Measurements from ENCODE around the gene LAMA5. TPM values are rescaled to one million over a fixed set of nuclear protein-coding genes. Genes with fewer than 3 reads are reported as not detected.

LAMA5 gene
- total and polyA plus RNA-seq, 2 of the 8 experiments (the other 6 are each of a cell fraction or from before 2014, with no cell fraction given) = 34.4 to 225 TPM

- Histone ChIP-seq H3K36me3 (ENCODE audit: control insufficient read depth in 2 of 4, insufficient read depth in 4 of 4, low read length in 3 of 4) (no peaks in the 10 kb centered on the region), H4K8ac (ENCODE audit: extremely low read depth, insufficient read depth, low read length) (no peak overlapping the region), H2BK15ac (ENCODE audit: low read length) (no peak overlapping the region), H3K27ac (ENCODE audit: low read depth, low read length) (no peak overlapping the region), H3K14ac (ENCODE audit: insufficient read length) (no peak overlapping the region), H2AFZ (ENCODE audit: low read length) (no peak overlapping the region), H3K56ac (replicated peaks; ENCODE audit: insufficient read length, low read depth, low read length) (no peak overlapping the region), H2BK20ac (ENCODE audit: low read length) (no peak overlapping the region), H4K91ac (replicated peaks; ENCODE audit: insufficient read length, low read length) (no peak overlapping the region), H4K5ac (ENCODE audit: insufficient read length, low read depth, low read length) (no peak overlapping the region), H3K9me3 (ENCODE audit: insufficient read depth in 2 of 2, low read depth in 1 of 2, low read length in 1 of 2) (no peaks in the 10 kb centered on the region), H2BK120ac (replicated peaks; ENCODE audit: low read depth, low read length) (no peak overlapping the region), H3K79me2 (ENCODE audit: control insufficient read depth in 1 of 2, insufficient read depth in 2 of 2, low read length in 2 of 2) (no peaks in the 10 kb centered on the region; a peak in 1 of 4 replicates), H3K4me3 (ENCODE audit: extremely low read depth in 1 of 4, insufficient read depth in 2 of 4, low read depth in 3 of 4, low read length in 4 of 4) (no peak overlapping the region), H2BK12ac (ENCODE audit: low read depth, low read length) (no peak overlapping the region), H2BK5ac (ENCODE audit: low read depth, low read length) (no peak overlapping the region), H3K18ac (ENCODE audit: extremely low read depth, low read length) (no peak overlapping the region), H3K9ac (replicated peaks in 1 of 4; ENCODE audit: extremely low read depth in 1 of 4, low read depth in 3 of 4, low read length in 3 of 4) (no peak overlapping the region), H3K4me1 (replicated peaks in 1 of 4; ENCODE audit: control insufficient read depth in 3 of 4, insufficient read depth in 4 of 4, low read length in 3 of 4) (peaks cover 0 to 23% (median 11%) of the 10 kb centered on the region in 4 experiments; a peak in 6 of 7 replicates), H3K4me2 (ENCODE audit: insufficient read depth in 1 of 2, low read depth in 2 of 2, low read length in 2 of 2) (no peak overlapping the region), H3K23ac (ENCODE audit: insufficient read length) (no peak overlapping the region), H3K27me3 (replicated peaks in 1 of 4; ENCODE audit: control insufficient read depth in 3 of 4, extremely low read depth in 1 of 4, insufficient read depth in 3 of 4, low read length in 3 of 4) (peaks cover 0 to 5% (median 1%) of the 10 kb centered on the region in 4 experiments; a peak in 2 of 7 replicates), H4K20me1 (replicated peaks in 1 of 2; ENCODE audit: control insufficient read depth in 1 of 2, insufficient read depth in 2 of 2, low read length in 2 of 2) (peaks cover 0 to 20% of the 10 kb centered on the region in 2 experiments), H3K4ac (replicated peaks; ENCODE audit: insufficient read length, low read depth, low read length) (no peak overlapping the region), H3K79me1 (ENCODE audit: low read depth, low read length) (no peaks in the 10 kb centered on the region; the same call in 1 of the 2 replicates), H2AK5ac (ENCODE audit: low read depth, low read length) (no peak overlapping the region), H3K23me2 (ENCODE audit: low read depth, low read length) (no peaks in the 10 kb centered on the region; the same call in 1 of the 2 replicates)
- WGBS, 2 experiments (ENCODE audit: extremely low coverage in 1 of 2, insufficient coverage in 1 of 2, insufficient read length in 1 of 2, insufficient replicate concordance in 2 of 2, low coverage in 1 of 2, low lambda C conversion rate in 2 of 2, missing lambda C conversion rate in 1 of 2) = 88% methylated on average over 13 of the region's 13 CpGs; no CpG with 5 or more reads in 1 of the 2 experiments
- FAIRE-seq (no peak), DNase-seq (ENCODE audit: low read depth in 1 of 2, low spot score in 2 of 2) (no peak)
- no peak for TF ChIP-seq MAFK (IDR thresholded peaks at IDR 0.05; ENCODE audit: low read depth, low read length)
- CTCF ChIA-PET (ENCODE audit: partially characterized antibody) = interaction anchor here (1.0 to 7.6 kb wide), 7 partner anchors 12 to 285 kb away, joined by 3 to 103 read pairs (median 3); partner anchors contain the start of gene RPS21
- POLR2A ChIA-PET (ENCODE audit: partially characterized antibody) = interaction anchor here (7.7 kb wide), 1 partner anchor 13 kb away, joined by 105 read pairs; the partner anchor contains the start of gene RPS21
These were observed 36.2 kb upstream of the LAMA5 start for GRCh38 chr20:62403331-62403730.

Measured in H1 (cell line).